Left lobe of liver (tissue), 2 donors: ENCODE measurements around the gene PCNA. TPM values are rescaled to one million over a fixed set of nuclear protein-coding genes. Genes with fewer than 3 reads are reported as not detected.

ENCODE experiments used
- ATAC-seq: fragments of 200-7000 bp; cut with Tn5 transposase; one replicate; pipeline ENCODE4 v1.9.1; 2020; ENCODE audit warnings: mild to moderate bottlenecking, moderate library complexity
- DNase-seq: peaks from one replicate; pipeline ENCODE4 v3.0.0-alpha.2; 2020; ENCODE audit warnings: low spot score
- total RNA-seq: library from RNA; stranded (reverse); gene quantifications from one replicate; pipeline ENCODE4 v1.2.1, GENCODE V29; 2021
- donor health status: DM: no; HTN: no; CAD: no; lungs with moderate emphysema.
- donor health status: DM: no; HTN: yes; CAD: no.

The PCNA gene
- total RNA-seq, 1 donor from 2014 or later: 18.5 TPM

DNA sequence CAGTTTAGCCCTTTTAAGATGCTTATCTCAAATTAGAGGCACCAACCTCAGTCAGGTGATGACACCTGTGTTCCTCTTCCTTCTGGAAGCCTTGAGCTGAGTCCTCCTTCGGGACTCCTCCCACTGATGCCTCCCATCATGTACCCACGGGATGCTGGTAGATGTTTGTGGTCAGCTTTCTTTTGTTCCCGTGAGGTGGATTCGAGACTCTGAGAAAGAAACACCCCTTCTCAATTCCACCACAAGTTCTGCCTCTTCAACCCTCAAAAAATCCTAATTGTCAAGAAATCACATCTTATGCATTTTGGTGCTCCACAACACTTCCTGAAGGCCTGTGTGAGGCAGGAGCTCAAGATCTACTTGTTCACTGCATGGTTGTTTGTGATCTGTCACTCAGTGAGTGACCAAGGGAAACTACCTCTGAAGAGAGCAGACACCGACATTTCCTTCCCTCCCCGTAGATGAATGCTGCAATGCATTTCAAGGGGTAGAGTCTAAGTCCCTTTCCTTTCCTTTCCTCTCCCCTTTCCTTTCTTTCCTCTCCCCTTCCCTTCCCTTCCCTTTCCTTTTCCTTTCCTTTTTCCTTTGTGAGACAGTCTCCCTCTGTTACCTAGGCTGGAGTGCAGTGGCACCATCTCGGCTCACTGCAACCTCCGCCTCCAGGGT lies 50.5 kb downstream of the PCNA start:
- DNase-seq (no peak), ATAC-seq (no peak)

DNA sequence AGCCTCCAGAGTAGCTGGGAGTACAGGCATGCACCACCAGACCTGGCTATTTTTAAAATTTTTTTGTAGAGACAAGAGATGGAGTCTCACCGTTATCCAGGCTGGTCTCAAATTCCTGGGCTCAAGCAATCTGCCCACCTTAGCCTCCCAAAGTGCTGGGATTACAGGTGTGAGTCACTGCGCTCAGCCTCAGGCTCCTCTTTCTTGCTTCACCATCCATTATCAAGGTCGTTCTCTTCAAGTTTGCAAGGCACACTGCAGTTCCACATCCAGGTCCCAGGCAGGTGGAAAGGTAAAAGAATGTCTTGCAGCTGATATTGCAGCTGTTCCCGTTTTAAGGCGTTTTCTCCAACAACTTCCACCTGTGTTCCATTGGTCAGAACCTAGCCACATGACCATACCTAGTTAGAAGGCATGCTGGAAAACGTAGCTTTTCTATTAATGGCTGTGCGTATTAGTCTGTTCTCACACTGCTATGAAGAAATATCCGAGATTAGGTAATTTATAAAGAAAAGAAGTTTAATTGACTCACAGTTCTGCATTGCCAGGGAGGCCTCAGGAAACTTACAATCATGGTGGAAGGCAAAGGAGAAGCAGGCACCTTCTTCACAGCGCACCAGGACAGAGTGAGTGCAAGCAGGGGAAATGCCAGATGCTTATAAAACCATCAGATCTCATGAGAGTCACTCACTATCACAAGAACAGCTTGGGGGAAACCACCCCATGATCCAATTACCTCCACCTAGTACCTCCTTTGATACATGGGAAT lies 51.7 kb downstream of the PCNA start:
- DNase-seq (no peak), ATAC-seq (no peak)

DNA sequence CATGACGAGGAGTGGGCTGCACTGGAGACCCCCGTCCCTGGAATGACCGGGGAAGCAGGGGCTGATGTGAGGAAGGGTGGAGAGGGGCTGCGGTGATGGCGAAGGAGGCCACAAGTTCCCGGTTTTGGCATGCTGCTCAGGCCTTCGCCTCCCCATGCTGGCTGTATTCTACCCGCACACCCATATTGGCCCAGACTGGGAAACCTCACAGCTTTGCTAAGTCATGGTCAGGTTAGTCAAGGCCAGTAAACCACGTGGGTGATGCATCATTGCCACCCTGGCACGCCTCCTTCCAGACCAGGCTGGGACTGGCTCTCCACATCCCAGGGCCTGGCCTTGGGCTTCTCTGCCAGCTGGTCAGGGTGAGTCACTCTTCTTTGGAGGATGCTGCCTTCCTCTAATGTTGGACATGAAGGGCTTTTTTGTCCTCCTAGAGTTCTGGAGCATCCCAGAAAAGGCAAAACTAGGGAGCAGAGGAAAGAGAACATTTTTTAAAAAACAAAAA lies 53.8 kb downstream of the PCNA start:
- DNase-seq (peak; percentile 55), ATAC-seq (peak; percentile 45)

DNA sequence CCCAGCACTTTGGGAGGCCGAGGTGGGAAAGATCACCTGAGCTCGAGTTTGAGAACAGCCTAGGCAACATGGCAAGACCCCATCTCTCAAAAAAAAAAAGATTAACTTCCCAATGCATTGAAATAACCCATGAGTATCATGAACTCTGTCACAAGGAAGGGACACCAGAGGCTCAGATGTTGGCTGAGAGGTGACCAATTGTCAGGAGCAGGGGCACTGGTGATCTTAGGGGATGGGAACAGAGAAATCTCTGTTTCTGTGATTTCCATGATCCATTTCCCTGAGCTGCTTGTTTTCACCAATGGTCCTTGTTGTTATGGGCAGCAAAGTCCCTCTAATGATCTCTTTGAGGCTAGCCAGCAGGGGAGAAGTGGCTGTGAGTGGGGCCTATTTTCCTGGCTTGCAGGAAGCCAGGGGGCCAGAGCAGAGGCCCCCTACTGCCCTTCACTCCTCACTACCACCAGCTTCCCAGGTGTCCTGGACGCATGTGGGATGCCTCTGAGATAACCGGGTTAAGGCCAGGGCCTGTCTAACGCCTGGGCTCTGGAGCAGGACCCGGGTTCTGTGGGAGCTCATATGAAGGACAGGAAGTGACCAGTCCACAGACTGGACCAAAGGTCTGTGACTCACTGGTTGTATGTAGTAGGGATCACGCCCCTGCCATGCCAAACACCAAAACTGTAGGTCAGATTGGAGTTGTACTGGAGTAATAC lies 54.4 kb downstream of the PCNA start:
- ATAC-seq: no peak
- DNase-seq: no peak

Other genes with a start within 250 kb of the PCNA start
- 27.4 TPM for gene SLC23A2, start 118.4 kb downstream of the PCNA start, total RNA-seq
- 70.8 TPM for gene TMEM230, start 6.9 kb downstream of the PCNA start, total RNA-seq
- gene CDS2, start 7.0 kb upstream of the PCNA start, total RNA-seq: 29.9 TPM
- gene PROKR2, start 197.0 kb upstream of the PCNA start, total RNA-seq: not detected